AG04450 (cell line): Measurements from ENCODE around the gene ZNF646. TPM values are rescaled to one million over a fixed set of nuclear protein-coding genes. Genes with fewer than 3 reads are reported as not detected.
"Not testable (repeated sequence)": the region's sequence is repeated elsewhere in the genome, so short reads cannot be mapped to it uniquely, and the experiment has no call there.

Experiments used
- CTCF ChIA-PET: fragments of 300-600, 350-600 bp; formaldehyde crosslinking; extraction: SDS; loops from one replicate; lab custom pipeline; 2022; ENCODE audit warnings: antibody characterized with exemption, inconsistent platforms; lab: Charles Lee
- POLR2A ChIA-PET: fragments of 350-600 bp; formaldehyde crosslinking; extraction: SDS; loops from one replicate; lab custom pipeline; 2021; ENCODE audit warnings: antibody characterized with exemption, inconsistent platforms; lab: Yijun Ruan, JAX
- DNase-seq: peaks from one replicate; pipeline ENCODE4 v3.0.0-alpha.2; 2011; ENCODE audit warnings: low read depth, low spot score
- H3K27ac ChIP-seq: one replicate; pipeline ENCODE4 v1.5.1; 2012; ENCODE audit warnings: low read depth, low read length, control low read depth
- H3K27me3 ChIP-seq: one replicate; pipeline ENCODE4 v1.6.0; 2012; ENCODE audit warnings: low read length; ENCODE audit not compliant: control insufficient read depth, insufficient read depth
- H3K4me3 ChIP-seq: 2 replicates; pipeline ENCODE4 v1.5.1; 2011; ENCODE audit warnings: mild to moderate bottlenecking, low read depth, low read length, control low read depth
- H3K9me3 ChIP-seq: 2 replicates; pipeline ENCODE4 v1.5.1; 2012; ENCODE audit warnings: low read length; ENCODE audit not compliant: control insufficient read depth, insufficient read depth
- polyA plus RNA-seq: library from polyadenylated mRNA; depleted of rRNA; stranded (reverse); fragments of >200 nt; gene quantifications from 2 replicates; pipeline ENCODE4 v1.2.3, GENCODE V29; 2011
- TF ChIP-seq, protein P1 (sequence below): IDR thresholded peaks from 2 replicates; pipeline ENCODE4 v1.5.1; 2011; ENCODE audit warnings: low read depth, low read length, control low read depth, inconsistent platforms

ZNF646 gene
- polyA plus RNA-seq, 1 experiment, result 2.4 TPM

DNA sequence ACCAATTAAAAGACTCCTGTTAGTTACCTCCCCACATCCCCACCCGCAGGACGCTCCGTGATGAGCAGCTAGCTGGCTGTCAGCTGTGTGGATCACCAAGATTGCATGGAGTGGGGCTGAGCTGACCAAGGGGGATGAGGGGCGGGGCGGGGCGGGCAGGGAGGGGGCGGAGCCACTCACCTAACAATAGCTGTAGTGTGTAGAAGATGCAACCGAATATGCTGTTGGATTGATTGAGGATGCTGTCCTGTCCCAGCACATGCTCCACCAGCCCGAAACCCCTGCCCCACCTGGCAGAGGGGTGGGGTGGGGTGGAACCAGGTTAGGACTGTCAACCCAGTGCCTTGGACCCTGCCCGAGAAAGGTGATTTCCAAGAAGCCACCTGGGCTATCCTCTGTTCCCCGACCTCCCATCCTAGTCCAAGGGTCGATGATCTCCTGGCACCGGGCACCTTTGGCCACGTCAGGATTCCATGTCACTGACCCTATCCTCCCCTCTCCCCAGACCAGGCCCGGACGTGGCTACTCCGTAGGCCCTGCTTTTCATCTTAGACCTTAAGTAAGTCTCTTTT is 19.0 kb downstream of the ZNF646 start:
- H3K27me3 ChIP-seq, result no peaks in the 10 kb centered on the region
- CTCF ChIA-PET, result interaction anchor here (3.1 kb wide), 1 partner anchor 49 kb away, joined by 17 read pairs; no protein-coding TSS in a partner anchor
- TF ChIP-seq, protein P1, sequence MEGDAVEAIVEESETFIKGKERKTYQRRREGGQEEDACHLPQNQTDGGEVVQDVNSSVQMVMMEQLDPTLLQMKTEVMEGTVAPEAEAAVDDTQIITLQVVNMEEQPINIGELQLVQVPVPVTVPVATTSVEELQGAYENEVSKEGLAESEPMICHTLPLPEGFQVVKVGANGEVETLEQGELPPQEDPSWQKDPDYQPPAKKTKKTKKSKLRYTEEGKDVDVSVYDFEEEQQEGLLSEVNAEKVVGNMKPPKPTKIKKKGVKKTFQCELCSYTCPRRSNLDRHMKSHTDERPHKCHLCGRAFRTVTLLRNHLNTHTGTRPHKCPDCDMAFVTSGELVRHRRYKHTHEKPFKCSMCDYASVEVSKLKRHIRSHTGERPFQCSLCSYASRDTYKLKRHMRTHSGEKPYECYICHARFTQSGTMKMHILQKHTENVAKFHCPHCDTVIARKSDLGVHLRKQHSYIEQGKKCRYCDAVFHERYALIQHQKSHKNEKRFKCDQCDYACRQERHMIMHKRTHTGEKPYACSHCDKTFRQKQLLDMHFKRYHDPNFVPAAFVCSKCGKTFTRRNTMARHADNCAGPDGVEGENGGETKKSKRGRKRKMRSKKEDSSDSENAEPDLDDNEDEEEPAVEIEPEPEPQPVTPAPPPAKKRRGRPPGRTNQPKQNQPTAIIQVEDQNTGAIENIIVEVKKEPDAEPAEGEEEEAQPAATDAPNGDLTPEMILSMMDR, result no peak
- no peak for DNase-seq
- no peak overlapping the region for H3K27ac ChIP-seq
- POLR2A ChIA-PET, result interaction anchor here (1.7 to 2.1 kb wide), 3 partner anchors 19 to 87 kb away, joined by 5 to 9 read pairs (median 6); partner anchors contain the start of genes FUS, KAT8, ZNF646 and ZNF668
- peak overlapping the region; percentile 94 for H3K4me3 ChIP-seq
- H3K9me3 ChIP-seq, result no peaks in the 10 kb centered on the region

DNA sequence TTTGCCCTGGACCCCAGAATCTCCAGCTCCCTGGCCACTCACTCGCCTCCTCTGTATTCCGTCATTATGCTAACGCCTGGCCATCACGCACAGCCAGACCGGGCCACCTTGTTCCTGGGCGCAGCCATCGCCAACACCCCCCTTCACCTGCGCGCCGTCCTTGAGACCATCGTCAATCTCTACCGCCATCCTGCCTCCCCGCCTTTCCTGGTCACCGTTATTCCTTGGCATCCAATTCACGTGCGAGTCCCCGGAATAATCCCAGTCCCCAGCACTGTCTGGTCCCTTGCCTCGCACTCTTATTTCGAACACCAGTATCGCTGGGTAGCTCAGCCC is 19.8 kb downstream of the ZNF646 start:
- ChIA-PET POLR2A (interaction anchor here (1.7 to 1.9 kb wide), 3 partner anchors 20 to 86 kb away, joined by 5 to 7 read pairs (median 6); partner anchors contain the start of genes FUS, KAT8, ZNF646 and ZNF668), CTCF (interaction anchor here (0.5 kb wide), 1 partner anchor 66 kb away, joined by 4 read pairs; no protein-coding TSS in a partner anchor)
- H3K9me3 ChIP-seq, result no peaks in the 10 kb centered on the region
- no peaks in the 10 kb centered on the region for H3K27me3 ChIP-seq
- TF ChIP-seq, protein P1, result no peak
- H3K27ac ChIP-seq, result peak overlapping the region; percentile 81
- DNase-seq, result no peak
- peak overlapping the region; percentile 94 for H3K4me3 ChIP-seq

DNA sequence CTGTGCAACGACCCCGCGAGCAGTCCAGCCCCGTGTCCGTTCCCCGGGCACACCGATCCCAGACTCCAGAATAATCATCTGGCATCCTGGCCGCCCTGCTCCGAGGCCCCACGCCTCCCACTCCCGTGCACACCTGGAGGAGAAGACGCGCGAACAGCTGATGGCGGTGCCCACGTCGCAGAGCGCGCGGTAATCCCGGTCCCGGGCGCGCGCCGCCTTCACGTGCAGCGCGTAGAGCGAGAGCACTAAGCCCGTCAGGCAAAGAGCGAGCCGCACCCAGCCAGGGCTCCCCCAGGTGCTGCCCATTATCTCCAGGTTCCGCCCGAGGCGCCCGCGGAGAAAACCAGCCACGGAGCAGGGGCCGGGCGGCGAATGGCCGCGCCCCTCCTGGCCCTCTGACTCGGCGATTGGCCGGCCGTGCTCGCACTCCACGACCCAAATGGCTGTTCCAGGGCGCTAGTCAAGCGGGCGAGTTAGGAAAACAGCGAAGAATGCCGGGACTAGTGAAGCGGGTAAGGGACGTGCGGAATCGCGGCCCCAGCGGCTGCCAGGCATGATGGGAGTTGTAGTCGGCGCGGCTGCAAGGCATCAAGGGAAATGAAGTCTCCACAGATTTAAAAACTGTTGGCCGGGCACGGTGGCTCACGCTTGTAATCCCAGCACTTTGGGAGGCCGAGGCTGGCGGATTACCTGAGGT is 20.4 kb downstream of the ZNF646 start, which contains the start of gene VKORC1:
VKORC1 (minus strand) TSS at position 374 of the 697 bp plus-strand sequence; CDS start at position 306, 68 bp downstream.
- CTCF ChIA-PET, result interaction anchor here (0.5 kb wide), 1 partner anchor 66 kb away, joined by 4 read pairs; no protein-coding TSS in a partner anchor
- Histone ChIP-seq H3K27me3 (no peaks in the 10 kb centered on the region), H3K27ac (peak within 1 kb of the TSS; percentile 81), H3K4me3 (peak within 1 kb of the TSS; percentile 94), H3K9me3 (peaks cover 3% of the 10 kb centered on the region; the same call in 1 of the 2 replicates)
- POLR2A ChIA-PET, result interaction anchor here (0.6 to 1.9 kb wide), 5 partner anchors 21 to 1364 kb away, joined by 3 to 7 read pairs (median 5); partner anchors contain the start of genes FUS, KAT8, ZNF646 and ZNF668
- TF ChIP-seq, protein P1, result no peak
- DNase-seq, result peak; percentile 92

DNA sequence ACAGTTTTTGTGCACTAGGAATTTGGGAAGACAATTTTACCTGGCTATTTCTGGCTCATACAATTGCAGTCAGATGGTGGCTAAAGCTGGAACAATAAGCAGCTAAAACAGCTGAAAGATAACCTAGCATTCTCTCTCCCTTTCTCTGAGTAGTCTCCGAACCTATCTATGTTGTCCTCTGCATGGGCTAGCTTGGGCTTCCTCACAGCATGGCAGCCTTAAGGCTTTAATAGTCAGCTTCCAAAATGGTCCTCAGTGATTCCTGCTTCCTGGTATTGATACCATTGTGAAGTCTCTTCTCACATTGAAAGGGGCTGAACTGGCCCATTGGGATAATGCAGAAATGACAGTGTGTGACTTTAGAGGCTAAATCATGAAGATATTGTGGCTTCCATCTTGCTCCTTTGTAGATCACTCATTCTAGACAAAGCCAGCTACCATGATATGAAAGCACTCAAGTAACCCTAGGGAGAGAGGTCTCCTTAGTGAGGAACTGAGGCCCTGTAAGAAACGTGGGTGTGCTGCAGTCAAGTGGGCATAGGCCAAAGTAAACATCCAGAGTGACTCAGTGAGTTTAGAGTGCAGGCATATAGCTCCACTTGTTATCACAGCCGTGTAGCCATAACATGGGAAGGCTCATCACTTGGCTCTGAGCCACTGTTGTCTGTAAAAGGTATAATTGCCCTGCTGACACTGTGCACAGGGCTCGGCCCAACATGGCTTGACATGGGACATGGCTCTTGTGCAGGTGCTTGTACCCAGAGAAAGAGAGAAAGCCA is 25.8 kb downstream of the ZNF646 start:
- DNase-seq, result no peak
- peaks cover 4% of the 10 kb centered on the region; the same call in 1 of the 2 replicates for H3K9me3 ChIP-seq
- H3K4me3 ChIP-seq, result no peak overlapping the region
- POLR2A ChIA-PET, result interaction anchor here (0.6 to 2.5 kb wide), 3 partner anchors 17 to 80 kb away, joined by 9 to 12 read pairs (median 11); partner anchors contain the start of genes FUS and KAT8
- H3K27me3 ChIP-seq, result no peaks in the 10 kb centered on the region
- no peak overlapping the region for H3K27ac ChIP-seq
- CTCF ChIA-PET, result interaction anchor here (1.3 kb wide), 1 partner anchor 42 kb away, joined by 6 read pairs; no protein-coding TSS in a partner anchor
- TF ChIP-seq, protein P1, result no peak

- ChIA-PET POLR2A (interaction anchor here (0.6 to 2.2 kb wide), 3 partner anchors 16 to 79 kb away, joined by 3 to 12 read pairs (median 5); partner anchors contain the start of genes FUS and KAT8), CTCF (interaction anchor here (0.6 to 1.3 kb wide), 3 partner anchors 14 to 161 kb away, joined by 3 to 6 read pairs (median 4); no protein-coding TSS in a partner anchor)
- not testable (repeated sequence) for H3K27me3 ChIP-seq
Observed at GRCh38 chr16:31100876-31101641, 26.8 kb downstream of the ZNF646 start.

More at GRCh38 chr16:31100876-31101641, 26.8 kb downstream of the ZNF646 start:
- DNase-seq, H3K9me3 ChIP-seq, H3K4me3 ChIP-seq, H3K27ac ChIP-seq: not testable (repeated sequence)
